ENCODE measurements around the gene FAM149A. TPM values are rescaled to one million over a fixed set of nuclear protein-coding genes. Genes with fewer than 3 reads are reported as not detected.

Gene FAM149A
- polyA plus RNA-seq, 2 of the 4 experiments (the other 2 are of a cell fraction) = 1.8 to 3.0 TPM

- Histone ChIP-seq H3K9me3 (no peaks in the 10 kb centered on the region), H3K4me3 (no peak overlapping the region), H3K27ac (no peak overlapping the region), H3K4me1 (no peaks in the 10 kb centered on the region), H3K4me2 (no peak overlapping the region)
- ChIA-PET POLR2A (no interaction called here), CTCF (no interaction called here)
- 75% methylated on average over 6 of the region's 6 CpGs for WGBS (ENCODE audit: missing lambda C conversion rate)
- DNase-seq (ENCODE audit: low read depth in 1 of 2, low spot score in 1 of 2) = no peak
- ATAC-seq = no peak
- TF ChIP-seq FOSL2 (IDR thresholded peaks at IDR 0.05) = no peak
- TF ChIP-seq FOSL2 (CRISPR knock-in tag; IDR thresholded peaks at IDR 0.05) = no peak
- no peak for TF ChIP-seq EHMT2 (IDR thresholded peaks at IDR 0.05; ENCODE audit: low read depth)
- TF ChIP-seq HES2 (IDR thresholded peaks at IDR 0.05) = no peak
- TF ChIP-seq, protein P1, sequence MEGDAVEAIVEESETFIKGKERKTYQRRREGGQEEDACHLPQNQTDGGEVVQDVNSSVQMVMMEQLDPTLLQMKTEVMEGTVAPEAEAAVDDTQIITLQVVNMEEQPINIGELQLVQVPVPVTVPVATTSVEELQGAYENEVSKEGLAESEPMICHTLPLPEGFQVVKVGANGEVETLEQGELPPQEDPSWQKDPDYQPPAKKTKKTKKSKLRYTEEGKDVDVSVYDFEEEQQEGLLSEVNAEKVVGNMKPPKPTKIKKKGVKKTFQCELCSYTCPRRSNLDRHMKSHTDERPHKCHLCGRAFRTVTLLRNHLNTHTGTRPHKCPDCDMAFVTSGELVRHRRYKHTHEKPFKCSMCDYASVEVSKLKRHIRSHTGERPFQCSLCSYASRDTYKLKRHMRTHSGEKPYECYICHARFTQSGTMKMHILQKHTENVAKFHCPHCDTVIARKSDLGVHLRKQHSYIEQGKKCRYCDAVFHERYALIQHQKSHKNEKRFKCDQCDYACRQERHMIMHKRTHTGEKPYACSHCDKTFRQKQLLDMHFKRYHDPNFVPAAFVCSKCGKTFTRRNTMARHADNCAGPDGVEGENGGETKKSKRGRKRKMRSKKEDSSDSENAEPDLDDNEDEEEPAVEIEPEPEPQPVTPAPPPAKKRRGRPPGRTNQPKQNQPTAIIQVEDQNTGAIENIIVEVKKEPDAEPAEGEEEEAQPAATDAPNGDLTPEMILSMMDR (IDR thresholded peaks at IDR 0.05) = no peak
- no peak for TF ChIP-seq HOXA7 (CRISPR knock-in tag; IDR thresholded peaks at IDR 0.05)
- no peak for FAIRE-seq
Observed at GRCh38 chr4:186196063-186196462, 91.6 kb downstream of the FAM149A start.

GRCh38 chr4:186200516-186200915 is 96.0 kb downstream of the FAM149A start:
- TF ChIP-seq KDM5A (IDR thresholded peaks at IDR 0.05) (no peak), PHF8 (IDR thresholded peaks at IDR 0.05; ENCODE audit: borderline replicate concordance, low read depth) (no peak), HES2 (IDR thresholded peaks at IDR 0.05) (no peak), FOXS1 (CRISPR knock-in tag; IDR thresholded peaks at IDR 0.05) (no peak)
- TF ChIP-seq, protein P2, sequence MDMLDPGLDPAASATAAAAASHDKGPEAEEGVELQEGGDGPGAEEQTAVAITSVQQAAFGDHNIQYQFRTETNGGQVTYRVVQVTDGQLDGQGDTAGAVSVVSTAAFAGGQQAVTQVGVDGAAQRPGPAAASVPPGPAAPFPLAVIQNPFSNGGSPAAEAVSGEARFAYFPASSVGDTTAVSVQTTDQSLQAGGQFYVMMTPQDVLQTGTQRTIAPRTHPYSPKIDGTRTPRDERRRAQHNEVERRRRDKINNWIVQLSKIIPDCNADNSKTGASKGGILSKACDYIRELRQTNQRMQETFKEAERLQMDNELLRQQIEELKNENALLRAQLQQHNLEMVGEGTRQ (IDR thresholded peaks at IDR 0.05) = no peak
- TF ChIP-seq, protein P3, sequence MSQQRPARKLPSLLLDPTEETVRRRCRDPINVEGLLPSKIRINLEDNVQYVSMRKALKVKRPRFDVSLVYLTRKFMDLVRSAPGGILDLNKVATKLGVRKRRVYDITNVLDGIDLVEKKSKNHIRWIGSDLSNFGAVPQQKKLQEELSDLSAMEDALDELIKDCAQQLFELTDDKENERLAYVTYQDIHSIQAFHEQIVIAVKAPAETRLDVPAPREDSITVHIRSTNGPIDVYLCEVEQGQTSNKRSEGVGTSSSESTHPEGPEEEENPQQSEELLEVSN (IDR thresholded peaks at IDR 0.05; ENCODE audit: borderline replicate concordance, low read depth) = no peak
- TF ChIP-seq, protein P4, sequence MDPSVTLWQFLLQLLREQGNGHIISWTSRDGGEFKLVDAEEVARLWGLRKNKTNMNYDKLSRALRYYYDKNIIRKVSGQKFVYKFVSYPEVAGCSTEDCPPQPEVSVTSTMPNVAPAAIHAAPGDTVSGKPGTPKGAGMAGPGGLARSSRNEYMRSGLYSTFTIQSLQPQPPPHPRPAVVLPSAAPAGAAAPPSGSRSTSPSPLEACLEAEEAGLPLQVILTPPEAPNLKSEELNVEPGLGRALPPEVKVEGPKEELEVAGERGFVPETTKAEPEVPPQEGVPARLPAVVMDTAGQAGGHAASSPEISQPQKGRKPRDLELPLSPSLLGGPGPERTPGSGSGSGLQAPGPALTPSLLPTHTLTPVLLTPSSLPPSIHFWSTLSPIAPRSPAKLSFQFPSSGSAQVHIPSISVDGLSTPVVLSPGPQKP (IDR thresholded peaks at IDR 0.05; ENCODE audit: low read depth, low read length) = no peak
- TF ChIP-seq, protein P5, sequence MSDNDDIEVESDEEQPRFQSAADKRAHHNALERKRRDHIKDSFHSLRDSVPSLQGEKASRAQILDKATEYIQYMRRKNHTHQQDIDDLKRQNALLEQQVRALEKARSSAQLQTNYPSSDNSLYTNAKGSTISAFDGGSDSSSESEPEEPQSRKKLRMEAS (IDR thresholded peaks at IDR 0.05) = no peak
- H3K4me2 ChIP-seq = no peak overlapping the region
- no peak for ATAC-seq
- POLR2A ChIA-PET = no interaction called here
- CTCF ChIA-PET = no interaction called here
- WGBS (ENCODE audit: missing lambda C conversion rate) = 73% methylated on average over 6 of the region's 6 CpGs
- H3K4me3 ChIP-seq = no peak overlapping the region
- no peak for DNase-seq (ENCODE audit: low read depth in 1 of 2, low spot score in 1 of 2)
- no peak overlapping the region for H3K27ac ChIP-seq
- no peaks in the 10 kb centered on the region for H3K4me1 ChIP-seq
- H3K9me3 ChIP-seq = no peaks in the 10 kb centered on the region
- FAIRE-seq = no peak

GRCh38 chr4:186201010-186201409 is 96.5 kb downstream of the FAM149A start:
- H3K9me3 ChIP-seq = no peaks in the 10 kb centered on the region
- ATAC-seq (no peak), DNase-seq (ENCODE audit: low read depth in 1 of 2, low spot score in 1 of 2) (no peak), FAIRE-seq (no peak)
- WGBS (ENCODE audit: missing lambda C conversion rate) = 88% methylated on average over 7 of the region's 7 CpGs
- TF ChIP-seq MYC (IDR thresholded peaks at IDR 0.05; ENCODE audit: borderline replicate concordance, low read length) (no peak), NFE2L2 (conservative IDR thresholded peaks at IDR 0.05; ENCODE audit: low read length) (no peak), KDM5A (IDR thresholded peaks at IDR 0.05) (no peak), JUN (IDR thresholded peaks at IDR 0.05) (no peak), SMC3 (IDR thresholded peaks at IDR 0.05) (no peak), ATOH8 (CRISPR knock-in tag; IDR thresholded peaks at IDR 0.05; ENCODE audit: low read depth) (no peak), HOXB5 (CRISPR knock-in tag; IDR thresholded peaks at IDR 0.05) (no peak), JUNB (IDR thresholded peaks at IDR 0.05) (no peak), HES2 (IDR thresholded peaks at IDR 0.05) (no peak), POLR2A (IDR thresholded peaks at IDR 0.05; ENCODE audit: low read length) (no peak)
- TF ChIP-seq, protein P6, sequence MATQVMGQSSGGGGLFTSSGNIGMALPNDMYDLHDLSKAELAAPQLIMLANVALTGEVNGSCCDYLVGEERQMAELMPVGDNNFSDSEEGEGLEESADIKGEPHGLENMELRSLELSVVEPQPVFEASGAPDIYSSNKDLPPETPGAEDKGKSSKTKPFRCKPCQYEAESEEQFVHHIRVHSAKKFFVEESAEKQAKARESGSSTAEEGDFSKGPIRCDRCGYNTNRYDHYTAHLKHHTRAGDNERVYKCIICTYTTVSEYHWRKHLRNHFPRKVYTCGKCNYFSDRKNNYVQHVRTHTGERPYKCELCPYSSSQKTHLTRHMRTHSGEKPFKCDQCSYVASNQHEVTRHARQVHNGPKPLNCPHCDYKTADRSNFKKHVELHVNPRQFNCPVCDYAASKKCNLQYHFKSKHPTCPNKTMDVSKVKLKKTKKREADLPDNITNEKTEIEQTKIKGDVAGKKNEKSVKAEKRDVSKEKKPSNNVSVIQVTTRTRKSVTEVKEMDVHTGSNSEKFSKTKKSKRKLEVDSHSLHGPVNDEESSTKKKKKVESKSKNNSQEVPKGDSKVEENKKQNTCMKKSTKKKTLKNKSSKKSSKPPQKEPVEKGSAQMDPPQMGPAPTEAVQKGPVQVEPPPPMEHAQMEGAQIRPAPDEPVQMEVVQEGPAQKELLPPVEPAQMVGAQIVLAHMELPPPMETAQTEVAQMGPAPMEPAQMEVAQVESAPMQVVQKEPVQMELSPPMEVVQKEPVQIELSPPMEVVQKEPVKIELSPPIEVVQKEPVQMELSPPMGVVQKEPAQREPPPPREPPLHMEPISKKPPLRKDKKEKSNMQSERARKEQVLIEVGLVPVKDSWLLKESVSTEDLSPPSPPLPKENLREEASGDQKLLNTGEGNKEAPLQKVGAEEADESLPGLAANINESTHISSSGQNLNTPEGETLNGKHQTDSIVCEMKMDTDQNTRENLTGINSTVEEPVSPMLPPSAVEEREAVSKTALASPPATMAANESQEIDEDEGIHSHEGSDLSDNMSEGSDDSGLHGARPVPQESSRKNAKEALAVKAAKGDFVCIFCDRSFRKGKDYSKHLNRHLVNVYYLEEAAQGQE (IDR thresholded peaks at IDR 0.05) = no peak
- no peaks in the 10 kb centered on the region for H3K4me1 ChIP-seq
- CTCF ChIA-PET = interaction anchor here (1.1 kb wide), 1 partner anchor 40 kb away, joined by 6 read pairs; no protein-coding TSS in a partner anchor
- H3K4me2 ChIP-seq = no peak overlapping the region
- POLR2A ChIA-PET = no interaction called here
- no peak overlapping the region for H3K4me3 ChIP-seq
- H3K27ac ChIP-seq = no peak overlapping the region

Data from A549 (cell line).